ENCODE results near the gene OARD1.

DNA sequence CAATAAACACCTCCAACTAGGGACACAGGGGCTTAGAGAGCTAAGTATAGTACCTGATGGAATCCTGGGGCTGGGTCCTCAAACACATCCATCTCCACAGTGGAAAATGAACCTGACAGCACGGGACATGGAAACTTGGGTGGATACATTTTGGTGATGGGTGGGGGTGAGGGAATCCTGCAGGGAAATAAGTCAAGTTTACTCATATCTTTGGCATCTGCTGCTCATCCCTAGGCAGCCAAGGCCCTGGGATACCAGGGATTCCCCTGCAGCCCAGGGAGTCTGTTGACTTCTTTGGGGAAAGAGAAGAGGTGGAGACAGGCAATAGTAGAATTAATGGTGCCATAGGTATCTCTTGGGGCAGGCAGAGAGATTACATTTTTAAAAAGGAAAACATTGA lies 12.6 kb downstream of the OARD1 start:
- TF ChIP-seq, protein P1, sequence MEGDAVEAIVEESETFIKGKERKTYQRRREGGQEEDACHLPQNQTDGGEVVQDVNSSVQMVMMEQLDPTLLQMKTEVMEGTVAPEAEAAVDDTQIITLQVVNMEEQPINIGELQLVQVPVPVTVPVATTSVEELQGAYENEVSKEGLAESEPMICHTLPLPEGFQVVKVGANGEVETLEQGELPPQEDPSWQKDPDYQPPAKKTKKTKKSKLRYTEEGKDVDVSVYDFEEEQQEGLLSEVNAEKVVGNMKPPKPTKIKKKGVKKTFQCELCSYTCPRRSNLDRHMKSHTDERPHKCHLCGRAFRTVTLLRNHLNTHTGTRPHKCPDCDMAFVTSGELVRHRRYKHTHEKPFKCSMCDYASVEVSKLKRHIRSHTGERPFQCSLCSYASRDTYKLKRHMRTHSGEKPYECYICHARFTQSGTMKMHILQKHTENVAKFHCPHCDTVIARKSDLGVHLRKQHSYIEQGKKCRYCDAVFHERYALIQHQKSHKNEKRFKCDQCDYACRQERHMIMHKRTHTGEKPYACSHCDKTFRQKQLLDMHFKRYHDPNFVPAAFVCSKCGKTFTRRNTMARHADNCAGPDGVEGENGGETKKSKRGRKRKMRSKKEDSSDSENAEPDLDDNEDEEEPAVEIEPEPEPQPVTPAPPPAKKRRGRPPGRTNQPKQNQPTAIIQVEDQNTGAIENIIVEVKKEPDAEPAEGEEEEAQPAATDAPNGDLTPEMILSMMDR (IDR thresholded peaks at IDR 0.05; ENCODE audit: insufficient read depth, low read length, poor library complexity, severe bottlenecking): no peak
- TF ChIP-seq EZH2phosphoT487 (conservative IDR thresholded peaks at IDR 0.05; ENCODE audit: low read length): no peak

Measured in SU-DHL-6 (cell line).